GM23338 (cell line): ENCODE measurements around the gene DCLK2. TPM values are rescaled to one million over a fixed set of nuclear protein-coding genes. Genes with fewer than 3 reads are reported as not detected.

ENCODE experiments used
- ATAC-seq: fragments of 200-7000 bp; cut with Tn5 transposase; 3 replicates; pipeline ENCODE4 v1.9.1; 2020
- DNase-seq: peaks from one replicate; pipeline ENCODE4 v3.0.0-alpha.2; 2015; ENCODE audit warnings: low spot score
- H2AFZ ChIP-seq: fragments of 200-600 bp; sonication (generic); 2 replicates; pipeline ENCODE4 v1.8.0; 2016; ENCODE audit warnings: antibody characterized with exemption, mild to moderate bottlenecking, moderate library complexity
- H3F3A ChIP-seq: fragments of 200-600 bp; sonication (generic); replicated peaks from 2 replicates; pipeline ENCODE4 v1.8.0; 2017; ENCODE audit warnings: antibody characterized with exemption, mixed run types, low read depth
- H3K27ac ChIP-seq: fragments of 200-600 bp; sonication (generic); 2 replicates; pipeline ENCODE4 v1.6.1; 2016; ENCODE audit warnings: low read depth
- H3K27me3 ChIP-seq: fragments of 200-600 bp; sonication (generic); 2 replicates; pipeline ENCODE4 v1.8.0; 2016; ENCODE audit warnings: mild to moderate bottlenecking, mixed run types, moderate library complexity; ENCODE audit not compliant: insufficient read depth
- H3K36me3 ChIP-seq: fragments of 200-600 bp; sonication (generic); 2 replicates; pipeline ENCODE4 v1.8.0; 2016; ENCODE audit warnings: mild to moderate bottlenecking; ENCODE audit not compliant: insufficient read depth
- H3K4me1 ChIP-seq: fragments of 200-600 bp; sonication (generic); 2 replicates; pipeline ENCODE4 v1.8.0; 2016; ENCODE audit warnings: mild to moderate bottlenecking, moderate library complexity; ENCODE audit not compliant: insufficient read depth
- H3K4me2 ChIP-seq: fragments of 200-600 bp; sonication (generic); 2 replicates; pipeline ENCODE4 v1.7.1; 2017; ENCODE audit warnings: mixed run types
- H3K4me3 ChIP-seq: fragments of 200-600 bp; sonication (generic); 2 replicates; pipeline ENCODE4 v1.6.1; 2016; ENCODE audit warnings: mixed run types
- H3K79me2 ChIP-seq: fragments of 200-600 bp; sonication (generic); replicated peaks from 2 replicates; pipeline ENCODE4 v1.8.0; 2017; ENCODE audit warnings: mild to moderate bottlenecking; ENCODE audit not compliant: insufficient read depth
- H3K9me2 ChIP-seq: fragments of 200-600 bp; sonication (generic); 2 replicates; pipeline ENCODE4 v1.8.0; 2017; ENCODE audit not compliant: insufficient read depth
- H4K20me1 ChIP-seq: fragments of 200-600 bp; sonication (generic); replicated peaks from 2 replicates; pipeline ENCODE4 v1.8.0; 2017; ENCODE audit warnings: mild to moderate bottlenecking; ENCODE audit not compliant: insufficient read depth
- H3K27ac Mint-ChIP-seq: 2 replicates; pipeline ENCODE4 v1.8.0; 2020; ENCODE audit warnings: inconsistent platforms, mild to moderate bottlenecking, moderate library complexity, mixed read lengths
- H3K27me3 Mint-ChIP-seq: 3 replicates; pipeline ENCODE4 v1.8.0; 2022; ENCODE audit warnings: low read depth, mild to moderate bottlenecking, moderate library complexity, mixed read lengths, inconsistent platforms; ENCODE audit not compliant: insufficient read depth, poor library complexity
- H3K36me3 Mint-ChIP-seq: 3 replicates; pipeline ENCODE4 v1.8.0; 2021; ENCODE audit warnings: low read depth, mild to moderate bottlenecking, inconsistent platforms, moderate library complexity, mixed read lengths
- H3K4me1 Mint-ChIP-seq: 3 replicates; pipeline ENCODE4 v1.8.0; 2020; ENCODE audit warnings: mild to moderate bottlenecking, inconsistent platforms, mixed read lengths
- H3K4me3 Mint-ChIP-seq: 3 replicates; pipeline ENCODE4 v1.8.0; 2021; ENCODE audit warnings: moderate library complexity, mild to moderate bottlenecking, inconsistent platforms, mixed read lengths
- H3K9me3 Mint-ChIP-seq: 3 replicates; pipeline ENCODE4 v1.8.0; 2020; ENCODE audit warnings: moderate library complexity, mild to moderate bottlenecking, inconsistent platforms, mixed read lengths
- CREB1 ChIP-seq: fragments of 250-450 bp; sonication (Bioruptor Pico); IDR thresholded peaks from 2 replicates; pipeline ENCODE4 v1.5.0; 2020; ENCODE audit warnings: low read depth, mild to moderate bottlenecking, moderate library complexity
- CTCF ChIP-seq, 2 experiments: fragments of 200-600 bp in 1 of 2; sonication (generic) in 1 of 2; conservative IDR thresholded peaks; 2 replicates each; pipeline versions ENCODE4 v1.5.1 to v1.6.1; 2016 to 2017; ENCODE audit warnings: antibody characterized with exemption in 2 of 2, low read depth in 2 of 2, mild to moderate bottlenecking in 2 of 2, moderate library complexity in 1 of 2
- EZH2 ChIP-seq: fragments of 200-600 bp; sonication (generic); IDR thresholded peaks from one replicate; pipeline ENCODE4 v1.8.0; 2017; ENCODE audit warnings: antibody characterized with exemption, mild to moderate bottlenecking, low read depth; ENCODE audit not compliant: unreplicated experiment
- EZH2phosphoT487 ChIP-seq: fragments of 200-600 bp; sonication (generic); IDR thresholded peaks from one replicate; pipeline ENCODE4 v1.8.1; 2018; ENCODE audit warnings: antibody characterized with exemption; ENCODE audit not compliant: unreplicated experiment
- NANOG ChIP-seq: IDR thresholded peaks from 2 replicates; pipeline ENCODE4 v1.6.1; 2016; ENCODE audit warnings: antibody characterized with exemption, borderline replicate concordance
- POLR2AphosphoS5 ChIP-seq: IDR thresholded peaks from 2 replicates; pipeline ENCODE4 v1.6.1; 2016; ENCODE audit warnings: antibody characterized with exemption, low read depth
- REST ChIP-seq: IDR thresholded peaks from one replicate; pipeline ENCODE4 v1.6.1; 2018; ENCODE audit warnings: antibody characterized with exemption; ENCODE audit not compliant: unreplicated experiment
- STAT1 ChIP-seq: IDR thresholded peaks from one replicate; pipeline ENCODE4 v1.6.1; 2016; ENCODE audit warnings: antibody characterized with exemption; ENCODE audit not compliant: unreplicated experiment
- ZNF114 ChIP-seq: fragments of 250-450 bp; sonication (Bioruptor Pico); IDR thresholded peaks from 2 replicates; pipeline ENCODE4 v1.5.0; 2020; ENCODE audit warnings: mild to moderate bottlenecking, moderate library complexity
- ZNF331 ChIP-seq: fragments of 250-450 bp; sonication (Bioruptor Pico); IDR thresholded peaks from 2 replicates; pipeline ENCODE4 v1.5.0; 2020; ENCODE audit warnings: low read depth, mild to moderate bottlenecking, moderate library complexity
- polyA plus RNA-seq: library from polyadenylated mRNA; unstranded; fragments of >200 nt; fragmentation: Nextera tagmentation; extraction: Ambion mirVana; gene quantifications from 2 replicates; pipeline ENCODE4 v1.2.1, GENCODE V29; 2016
- total RNA-seq: library from RNA; depleted of rRNA; stranded (reverse); fragments of >200 nt; shearing (Covaris generic); gene quantifications from 2 replicates; pipeline ENCODE4 v1.2.3, GENCODE V29; 2014
- TF ChIP-seq, protein P1 (sequence below): IDR thresholded peaks from 2 replicates; pipeline ENCODE4 v1.6.1; 2016; ENCODE audit warnings: antibody characterized with exemption

The DCLK2 gene
- total and polyA plus RNA-seq, 2 experiments from 2014 or later: 0.49 TPM; not detected in 1

- no peaks in the 10 kb centered on the region for H4K20me1 ChIP-seq
- H3K4me1 ChIP-seq: peaks cover 22% of the 10 kb centered on the region
- TF ChIP-seq POLR2AphosphoS5: no peak
- TF ChIP-seq, protein P1, sequence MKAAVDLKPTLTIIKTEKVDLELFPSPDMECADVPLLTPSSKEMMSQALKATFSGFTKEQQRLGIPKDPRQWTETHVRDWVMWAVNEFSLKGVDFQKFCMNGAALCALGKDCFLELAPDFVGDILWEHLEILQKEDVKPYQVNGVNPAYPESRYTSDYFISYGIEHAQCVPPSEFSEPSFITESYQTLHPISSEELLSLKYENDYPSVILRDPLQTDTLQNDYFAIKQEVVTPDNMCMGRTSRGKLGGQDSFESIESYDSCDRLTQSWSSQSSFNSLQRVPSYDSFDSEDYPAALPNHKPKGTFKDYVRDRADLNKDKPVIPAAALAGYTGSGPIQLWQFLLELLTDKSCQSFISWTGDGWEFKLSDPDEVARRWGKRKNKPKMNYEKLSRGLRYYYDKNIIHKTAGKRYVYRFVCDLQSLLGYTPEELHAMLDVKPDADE: no peak
- TF ChIP-seq STAT1: no peak
- no peak for TF ChIP-seq CTCF (conservative IDR thresholded peaks at IDR 0.05; ENCODE audit: low read depth in 2 of 2)
- H3K36me3 Mint-ChIP-seq: no peaks in the 10 kb centered on the region
- ATAC-seq (no peak), DNase-seq (no peak)
- H3F3A ChIP-seq: no peaks in the 10 kb centered on the region
- no peaks in the 10 kb centered on the region for H3K27me3 ChIP-seq
- H2AFZ ChIP-seq: peak overlapping the region; percentile 84; the same call in 1 of the 2 replicates
- no peak overlapping the region for H3K27ac ChIP-seq
- H3K27ac Mint-ChIP-seq: no peak overlapping the region
- no peak overlapping the region for H3K4me2 ChIP-seq
- peaks cover 18% of the 10 kb centered on the region for H3K27me3 Mint-ChIP-seq
- H3K4me1 Mint-ChIP-seq: peaks cover 37% of the 10 kb centered on the region
- no peaks in the 10 kb centered on the region for H3K79me2 ChIP-seq
- no peak overlapping the region for H3K4me3 ChIP-seq
- no peaks in the 10 kb centered on the region for H3K9me2 ChIP-seq
- peaks cover 2% of the 10 kb centered on the region; the same call in 1 of the 3 replicates for H3K9me3 Mint-ChIP-seq
- no peaks in the 10 kb centered on the region; the same call in 1 of the 2 replicates for H3K36me3 ChIP-seq
- no peak overlapping the region for H3K4me3 Mint-ChIP-seq
Observed at GRCh38 chr4:150255610-150256224, 177.5 kb downstream of the DCLK2 start.

DNA sequence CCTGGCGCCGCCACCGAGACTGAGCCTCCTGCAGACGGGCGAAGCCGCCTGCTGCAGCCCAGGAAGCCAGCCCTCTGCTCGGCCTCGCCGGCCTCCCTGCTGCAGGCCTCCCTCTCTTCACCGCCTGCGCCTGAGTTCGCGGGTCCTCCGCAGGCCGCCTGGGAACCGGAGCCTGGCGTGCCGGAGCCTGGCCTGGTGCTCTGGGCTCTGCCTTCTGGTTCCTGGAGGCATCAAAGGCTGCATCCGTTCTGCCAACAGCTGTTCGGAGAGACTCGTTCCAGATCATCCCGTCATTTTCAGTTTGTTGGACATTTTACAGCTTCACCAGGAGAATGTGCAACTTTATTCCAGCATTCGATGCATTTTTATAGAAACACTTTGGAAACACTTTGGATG lies 178.0 kb downstream of the DCLK2 start:
- peaks cover 40% of the 10 kb centered on the region for H3K4me1 Mint-ChIP-seq
- Histone ChIP-seq H3K4me3 (no peak overlapping the region), H3K4me1 (peaks cover 22% of the 10 kb centered on the region), H3K4me2 (0 out of 2 replicates have a peak overlapping the region, but pooled peaks have one; percentile 26), H3K27me3 (no peaks in the 10 kb centered on the region), H3K9me2 (no peaks in the 10 kb centered on the region), H3K36me3 (no peaks in the 10 kb centered on the region; the same call in 1 of the 2 replicates), H2AFZ (peak overlapping the region; percentile 84), H3F3A (no peaks in the 10 kb centered on the region), H3K79me2 (no peaks in the 10 kb centered on the region), H3K27ac (no peak overlapping the region), H4K20me1 (no peaks in the 10 kb centered on the region)
- peaks cover 2% of the 10 kb centered on the region; the same call in 1 of the 3 replicates for H3K9me3 Mint-ChIP-seq
- H3K27me3 Mint-ChIP-seq: peaks cover 18% of the 10 kb centered on the region
- no peak overlapping the region for H3K27ac Mint-ChIP-seq
- TF ChIP-seq POLR2AphosphoS5 (no peak), ZNF331 (CRISPR knock-in tag) (no peak), CTCF (conservative IDR thresholded peaks at IDR 0.05; ENCODE audit: low read depth in 2 of 2) (no peak), ZNF114 (CRISPR knock-in tag) (no peak), EZH2phosphoT487 (no peak), STAT1 (no peak), CREB1 (CRISPR knock-in tag) (no peak), NANOG (no peak), EZH2 (no peak), REST (no peak)
- TF ChIP-seq, protein P1: no peak
- DNase-seq: no peak
- H3K4me3 Mint-ChIP-seq: no peak overlapping the region
- ATAC-seq: peak; percentile 12; the same call in 2 of the 3 replicates
- no peaks in the 10 kb centered on the region for H3K36me3 Mint-ChIP-seq
